Middle frontal gyrus (tissue), 1 donor: Measurements from ENCODE around the gene LRRN4CL.
A peak's percentile ranks its signal among the peaks of the same experiment; 100 is the strongest.
"Not testable (repeated sequence)": the region's sequence is repeated elsewhere in the genome, so short reads cannot be mapped to it uniquely, and the experiment has no call there.

Source experiments
- DNase-seq: peaks from one replicate; pipeline ENCODE4 v3.0.0-alpha.2; 2015; ENCODE audit warnings: low spot score; ENCODE audit errors: extremely low spot score

The LRRN4CL gene

GRCh38 chr11:62676698-62677097 lies 12.6 kb downstream of the LRRN4CL start:
- no peak for DNase-seq

GRCh38 chr11:62675415-62675814 lies 13.9 kb downstream of the LRRN4CL start:
- DNase-seq: not testable (repeated sequence)

- DNase-seq: no peak
These were observed 16.2 kb downstream of the LRRN4CL start for GRCh38 chr11:62673196-62673525.

GRCh38 chr11:62671608-62672389 lies 17.5 kb downstream of the LRRN4CL start, which contains the start of the genes LBHD1 and UQCC3:
Gene LBHD1 (minus strand): TSS chr11:62672267. CDS start chr11:62670031, 2,236 bp downstream.
Gene UQCC3 (plus strand): TSS chr11:62671673. CDS start chr11:62671746, 73 bp downstream.
- DNase-seq: peak; percentile 75

DNA sequence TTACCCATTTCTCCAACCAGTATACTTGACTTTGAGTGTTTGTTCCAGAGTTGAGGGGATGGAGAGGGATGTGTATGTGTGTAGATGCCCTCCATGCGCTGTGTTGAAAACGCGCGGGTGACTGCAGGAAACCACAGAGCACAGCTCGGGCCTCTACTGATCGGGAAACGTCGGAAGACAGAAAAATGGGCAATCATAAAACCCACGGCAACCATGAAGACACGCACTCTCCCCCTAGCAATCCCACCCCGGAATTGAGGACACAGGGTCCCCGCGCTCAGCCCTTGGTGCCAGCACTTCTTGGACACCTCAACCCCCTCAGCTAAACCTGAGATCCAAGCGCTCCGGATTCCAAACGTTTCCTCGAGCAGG lies 18.1 kb downstream of the LRRN4CL start:
- no peak for DNase-seq

- no peak for DNase-seq
These were observed 19.7 kb downstream of the LRRN4CL start for GRCh38 chr11:62669420-62670161.

GRCh38 chr11:62667460-62667859 lies 21.9 kb downstream of the LRRN4CL start:
- no peak for DNase-seq

DNA sequence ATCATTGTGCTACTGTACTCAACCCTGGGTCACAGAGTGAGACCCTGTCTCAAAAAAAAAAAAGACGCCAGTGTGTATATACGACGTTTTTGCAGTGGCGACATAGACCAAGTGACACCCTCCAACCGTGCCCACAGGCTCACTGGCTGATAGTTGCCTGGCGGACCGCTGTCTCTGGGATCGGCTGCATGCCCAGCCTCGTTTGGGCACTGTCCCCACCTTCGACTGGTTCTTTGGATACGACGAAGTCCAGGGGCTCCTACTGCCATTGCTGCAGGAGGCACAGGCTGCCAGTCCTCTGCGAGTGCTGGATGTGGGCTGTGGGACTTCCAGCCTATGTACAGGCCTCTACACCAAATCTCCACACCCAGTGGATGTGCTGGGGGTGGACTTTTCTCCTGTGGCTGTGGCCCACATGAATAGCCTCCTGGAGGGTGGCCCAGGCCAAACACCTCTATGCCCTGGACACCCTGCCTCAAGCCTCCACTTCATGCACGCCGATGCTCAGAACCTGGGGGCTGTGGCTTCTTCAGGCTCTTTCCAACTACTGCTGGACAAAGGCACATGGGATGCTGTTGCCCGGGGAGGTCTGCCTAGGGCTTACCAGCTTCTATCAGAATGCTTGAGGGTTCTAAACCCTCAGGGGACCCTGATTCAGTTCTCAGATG lies 22.9 kb downstream of the LRRN4CL start:
- DNase-seq: no peak

GRCh38 chr11:62665599-62666258 lies 23.6 kb downstream of the LRRN4CL start:
- DNase-seq: no peak

GRCh38 chr11:62665075-62665598 lies 24.2 kb downstream of the LRRN4CL start, which contains the start of the genes C11orf98 and CSKMT:
Gene C11orf98 (minus strand): TSS chr11:62665210. CDS start chr11:62665169, 41 bp downstream.
Gene CSKMT (plus strand): TSS chr11:62665312. CDS start chr11:62665880, 568 bp downstream.
- DNase-seq: peak; percentile 93

DNA sequence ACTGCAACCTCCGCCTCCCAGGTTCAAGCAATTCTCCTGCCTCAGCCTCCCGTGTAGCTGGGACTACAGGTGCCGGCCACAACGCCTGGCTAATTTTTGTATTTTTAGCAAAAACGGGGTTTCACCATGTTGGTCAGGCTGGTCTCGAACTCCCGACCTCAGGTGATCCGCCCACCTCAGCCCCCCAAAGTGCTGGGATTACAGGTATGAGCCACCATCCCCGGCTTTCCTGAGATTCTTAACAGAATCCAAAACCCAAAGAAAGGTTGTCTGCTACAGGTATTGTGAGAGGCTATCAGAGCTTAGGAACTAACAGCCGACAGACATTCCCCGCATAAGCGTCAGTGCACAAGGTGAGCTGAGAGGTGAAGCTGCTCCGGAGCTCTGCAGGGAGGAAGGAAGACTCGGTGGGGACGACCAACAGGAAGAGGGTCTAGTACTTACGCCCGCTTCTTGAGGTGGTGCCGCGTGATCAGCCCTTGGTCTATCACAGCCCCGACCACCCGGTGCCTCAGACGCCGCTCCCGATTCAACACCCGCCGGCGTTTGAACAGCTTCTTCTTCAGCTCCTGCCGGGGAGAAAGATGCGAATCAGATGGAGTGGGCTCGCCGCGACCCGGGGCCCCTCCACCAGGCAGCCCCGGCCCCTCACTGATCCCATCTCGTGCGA lies 24.8 kb downstream of the LRRN4CL start:
- DNase-seq: no peak

GRCh38 chr11:62656796-62657429 lies 32.4 kb downstream of the LRRN4CL start:
- no peak for DNase-seq

DNA sequence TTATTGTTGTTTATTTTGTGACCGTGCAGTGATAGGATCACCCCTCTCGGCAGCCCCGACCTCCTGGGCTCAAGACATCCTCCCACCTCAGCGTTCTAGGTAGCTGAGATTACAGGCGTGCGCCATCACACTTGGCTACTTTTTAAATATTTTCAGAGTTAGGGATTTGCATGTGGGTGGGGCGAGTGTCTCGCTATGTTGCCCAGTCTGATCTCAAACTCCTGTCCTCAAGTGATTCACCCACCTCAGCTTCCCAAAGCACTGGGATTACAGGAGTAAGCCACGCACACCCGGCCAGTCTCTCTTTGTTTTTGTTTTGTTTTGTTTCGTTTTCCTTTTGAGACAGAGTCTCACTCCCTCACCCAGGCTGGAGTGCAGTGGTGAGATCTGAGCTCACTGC lies 35.0 kb downstream of the LRRN4CL start:
- no peak for DNase-seq

DNA sequence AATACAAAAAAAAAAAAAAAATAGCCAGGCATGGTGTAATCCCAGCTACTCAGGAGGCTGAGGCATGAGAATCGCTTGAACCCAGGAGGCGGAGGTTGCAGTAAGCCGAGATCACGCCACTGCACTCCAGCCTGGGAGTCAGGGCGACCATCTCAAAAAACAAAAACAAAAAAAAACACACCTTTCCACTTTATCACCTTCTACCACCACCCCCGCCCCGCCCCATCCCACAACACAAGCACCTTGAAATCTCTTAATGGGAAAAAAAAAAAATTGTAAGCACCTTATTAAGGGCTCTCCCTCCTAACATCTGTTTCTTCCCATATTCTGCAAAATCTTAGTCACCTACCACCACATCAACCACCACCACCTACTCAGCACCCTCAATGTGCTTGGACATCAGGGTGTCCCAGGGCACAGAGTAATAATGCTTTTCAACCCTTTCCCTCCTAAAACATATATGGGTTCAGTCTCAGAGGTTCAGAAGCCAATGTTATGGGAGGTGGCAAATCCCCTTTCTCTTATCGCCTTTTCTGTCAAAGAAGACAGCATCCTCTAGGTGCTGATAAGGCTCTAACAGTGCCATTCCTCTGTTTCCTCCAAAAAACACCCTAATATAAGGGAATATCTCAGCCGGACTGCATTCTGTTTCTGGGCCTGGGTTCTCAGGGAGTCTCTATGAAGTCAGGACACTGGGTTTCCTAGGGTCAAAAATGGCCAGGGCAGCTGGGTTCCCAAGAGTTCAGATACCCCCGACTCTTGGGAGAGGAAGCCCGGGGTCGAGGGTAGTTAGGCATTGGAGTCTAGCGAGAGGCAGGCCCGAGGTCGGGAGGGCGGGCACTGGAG lies 36.9 kb downstream of the LRRN4CL start:
- DNase-seq: no peak

GRCh38 chr11:62650283-62650682 lies 39.0 kb downstream of the LRRN4CL start:
- not testable (repeated sequence) for DNase-seq

DNA sequence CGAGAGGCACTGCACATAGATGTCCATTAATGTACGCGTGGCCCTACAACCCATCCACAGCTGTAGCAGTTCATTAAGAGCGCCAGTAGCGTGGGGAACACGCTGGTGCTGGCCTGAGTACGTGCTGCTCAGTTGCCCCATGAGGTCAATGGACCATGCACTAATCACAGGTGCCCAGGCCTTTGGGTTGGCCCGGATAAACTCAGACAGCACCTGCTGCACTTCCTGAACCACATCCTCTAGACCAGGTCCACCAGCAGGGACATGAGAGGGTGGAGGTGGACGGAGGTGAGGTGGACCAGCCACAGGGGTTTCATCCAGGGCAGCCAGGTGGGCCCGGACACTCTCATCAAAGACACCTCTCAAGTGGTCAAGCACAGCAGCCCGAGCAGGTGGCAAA lies 39.8 kb downstream of the LRRN4CL start:
- no peak for DNase-seq

DNA sequence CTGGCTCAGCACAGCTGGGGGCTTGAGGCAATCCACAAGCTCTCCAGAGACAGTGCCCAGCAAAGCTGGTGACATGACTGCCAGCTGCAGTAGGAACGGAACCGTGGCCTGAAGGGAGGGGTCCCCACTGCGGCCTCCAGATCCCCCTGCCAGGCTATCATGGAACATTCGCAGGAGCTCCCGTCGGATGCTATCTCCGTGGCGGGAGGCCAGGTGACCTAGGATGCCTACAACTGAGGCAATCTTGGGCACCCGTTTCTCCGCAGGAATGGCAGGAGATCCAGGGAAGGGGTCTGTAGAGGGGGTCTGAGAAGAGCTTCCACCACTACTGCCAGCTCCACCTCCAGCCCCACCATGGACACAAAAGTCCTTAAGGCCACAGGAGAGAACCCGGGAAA lies 40.4 kb downstream of the LRRN4CL start:
- no peak for DNase-seq

GRCh38 chr11:62648185-62648966 lies 41.0 kb downstream of the LRRN4CL start:
- no peak for DNase-seq
